Gastrocnemius medialis (tissue), 4 donors: Measurements from ENCODE around the gene TIGAR. TPM values are rescaled to one million over a fixed set of nuclear protein-coding genes. Genes with fewer than 3 reads are reported as not detected.

ENCODE experiments used
- ATAC-seq, 2 donors: fragments of 150-250 bp; one replicate each; pipeline ENCODE4 v1.9.1; 2016
- DNase-seq, 2 donors: peaks; one replicate each; pipeline ENCODE4 v3.0.0-alpha.2; 2019
- H3K27ac ChIP-seq, 4 donors: fragments of 200-600 bp; sonication (generic); 1 replicate in 1 of 4; 2 replicates in 3 of 4; pipeline ENCODE4 v1.5.1; 2016 to 2018; ENCODE audit warnings: mild to moderate bottlenecking in 2 of 4, moderate library complexity in 1 of 4
- H3K27me3 ChIP-seq, 3 donors: fragments of 200-600 bp; sonication (generic) in 2 of 3; 1 replicate in 1 of 3; 2 replicates in 2 of 3; pipeline versions ENCODE4 v1.5.1 to v1.6.0; 2016 to 2019; ENCODE audit warnings: mild to moderate bottlenecking in 1 of 3, moderate library complexity in 1 of 3
- H3K36me3 ChIP-seq, 2 donors: fragments of 200-600 bp; sonication (generic) in 1 of 2; one replicate each; pipeline ENCODE4 v1.5.1; 2017 to 2018
- H3K4me1 ChIP-seq, 2 donors: fragments of 200-600 bp; sonication (generic) in 1 of 2; one replicate each; pipeline ENCODE4 v1.5.1; 2016 to 2017; ENCODE audit warnings: mild to moderate bottlenecking in 2 of 2
- H3K4me3 ChIP-seq, 4 donors: fragments of 200-600 bp; sonication (generic) in 3 of 4; 1 replicate in 1 of 4; 2 replicates in 3 of 4; pipeline ENCODE4 v1.5.1; 2016 to 2019; ENCODE audit warnings: mild to moderate bottlenecking in 2 of 4
- H3K9me3 ChIP-seq, 3 donors: fragments of 200-600 bp; sonication (generic) in 2 of 3; 1 replicate in 1 of 3; 2 replicates in 2 of 3; pipeline ENCODE4 v1.5.1; 2016 to 2019
- POLR2A ChIP-seq, 2 donors: fragments of 450-650 bp; IDR thresholded peaks; one replicate each; pipeline ENCODE4 v1.6.1; 2017; ENCODE audit warnings: antibody characterized with exemption in 2 of 2, mild to moderate bottlenecking in 2 of 2, moderate library complexity in 2 of 2
- in situ Hi-C, 4 donors: fragments of 200-750 bp; cut with MboI; loops; one replicate each; pipeline versions ENCODE4 v1.15.0 to v1.8.0; 2017; ENCODE audit warnings: low sequenced_read_pairs in 4 of 4
- intact Hi-C: fragments of 100-400 bp; cut with DNase I; formaldehyde crosslinking; loops from one replicate; pipeline ENCODE4 v1.15.1; 2023; ENCODE audit warnings: low total_unique reads
- total RNA-seq, 4 donors: library from RNA; depleted of rRNA; stranded (reverse); fragments of >200 nt; gene quantifications; one replicate each; pipeline versions ENCODE4 v1.1.0 to v1.2.3, GENCODE V29; 2016
- TF ChIP-seq, protein P1 (sequence below), 5 experiments: fragments of 450-650 bp in 3 of 5; fragments of 200-600 bp in 2 of 5; sonication (generic) in 2 of 5; IDR thresholded peaks in 4 of 5; conservative IDR thresholded peaks in 1 of 5; 1 replicate in 4 of 5; 2 replicates in 1 of 5; pipeline ENCODE4 v1.5.1; 2016 to 2019; ENCODE audit warnings: antibody characterized with exemption in 5 of 5, mild to moderate bottlenecking in 3 of 5, moderate library complexity in 3 of 5

TIGAR gene
- total RNA-seq, 4 donors from 2014 or later: 4.4 to 8.3 (median 6.7) TPM

DNA sequence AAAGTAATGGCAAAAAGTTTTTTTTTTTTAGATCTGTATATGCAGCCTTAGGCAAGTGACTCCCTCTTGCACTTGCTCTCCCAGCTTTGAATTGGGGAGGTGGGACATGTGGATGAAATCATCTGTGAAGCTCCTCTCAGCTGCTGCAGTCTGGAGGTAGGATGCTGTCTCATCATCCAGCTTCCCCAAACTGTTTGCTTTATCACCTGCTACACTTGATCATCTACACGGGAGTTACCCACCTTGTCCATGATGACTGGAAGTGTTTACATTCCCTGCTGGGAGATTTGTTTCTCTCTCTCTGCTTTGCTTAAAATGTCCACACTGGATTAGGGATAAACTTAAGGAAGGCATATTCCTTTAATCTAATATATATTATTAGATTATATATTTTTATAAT lies 67.0 kb downstream of the TIGAR start:
- intact Hi-C loops (no loop called here), in situ Hi-C loops (no loop called here)
- ATAC-seq: no peak

DNA sequence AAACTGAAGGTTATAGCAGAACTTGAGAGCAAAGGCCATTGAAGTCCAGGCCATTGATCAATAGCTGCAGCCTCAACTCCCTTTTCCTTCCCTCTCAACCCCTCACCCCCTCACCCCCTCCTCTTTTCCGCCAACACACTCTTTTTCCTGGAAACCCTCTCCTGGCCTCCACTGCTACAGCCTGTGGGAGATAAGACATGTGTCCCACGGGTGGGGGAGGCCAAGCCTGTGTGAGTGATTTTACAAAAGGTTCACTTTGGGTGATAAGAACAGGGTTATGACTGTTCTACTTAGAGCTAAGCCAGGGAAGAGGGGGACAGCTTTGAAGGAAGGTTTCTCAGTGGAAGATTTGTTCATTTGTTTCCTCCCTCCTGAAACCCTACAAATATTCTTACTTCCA lies 67.6 kb downstream of the TIGAR start:
- intact Hi-C loops: no loop called here
- no peak for ATAC-seq
- TF ChIP-seq, protein P1, sequence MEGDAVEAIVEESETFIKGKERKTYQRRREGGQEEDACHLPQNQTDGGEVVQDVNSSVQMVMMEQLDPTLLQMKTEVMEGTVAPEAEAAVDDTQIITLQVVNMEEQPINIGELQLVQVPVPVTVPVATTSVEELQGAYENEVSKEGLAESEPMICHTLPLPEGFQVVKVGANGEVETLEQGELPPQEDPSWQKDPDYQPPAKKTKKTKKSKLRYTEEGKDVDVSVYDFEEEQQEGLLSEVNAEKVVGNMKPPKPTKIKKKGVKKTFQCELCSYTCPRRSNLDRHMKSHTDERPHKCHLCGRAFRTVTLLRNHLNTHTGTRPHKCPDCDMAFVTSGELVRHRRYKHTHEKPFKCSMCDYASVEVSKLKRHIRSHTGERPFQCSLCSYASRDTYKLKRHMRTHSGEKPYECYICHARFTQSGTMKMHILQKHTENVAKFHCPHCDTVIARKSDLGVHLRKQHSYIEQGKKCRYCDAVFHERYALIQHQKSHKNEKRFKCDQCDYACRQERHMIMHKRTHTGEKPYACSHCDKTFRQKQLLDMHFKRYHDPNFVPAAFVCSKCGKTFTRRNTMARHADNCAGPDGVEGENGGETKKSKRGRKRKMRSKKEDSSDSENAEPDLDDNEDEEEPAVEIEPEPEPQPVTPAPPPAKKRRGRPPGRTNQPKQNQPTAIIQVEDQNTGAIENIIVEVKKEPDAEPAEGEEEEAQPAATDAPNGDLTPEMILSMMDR (IDR thresholded peaks at IDR 0.05 in 4 of 5, conservative IDR thresholded peaks at IDR 0.05 in 1 of 5): no peak
- TF ChIP-seq POLR2A (IDR thresholded peaks at IDR 0.05): no peak

More for the DNA sequence above, 67.0 kb downstream of the TIGAR start:
- Histone ChIP-seq H3K27me3 (no peaks in the 10 kb centered on the region), H3K36me3 (no peaks in the 10 kb centered on the region), H3K27ac (no peak overlapping the region), H3K4me1 (no peaks in the 10 kb centered on the region), H3K9me3 (no peaks in the 10 kb centered on the region), H3K4me3 (no peak overlapping the region)
- TF ChIP-seq, protein P1 (IDR thresholded peaks at IDR 0.05 in 4 of 5, conservative IDR thresholded peaks at IDR 0.05 in 1 of 5): no peak
- no peak for TF ChIP-seq POLR2A (IDR thresholded peaks at IDR 0.05)
- DNase-seq: no peak

DNA sequence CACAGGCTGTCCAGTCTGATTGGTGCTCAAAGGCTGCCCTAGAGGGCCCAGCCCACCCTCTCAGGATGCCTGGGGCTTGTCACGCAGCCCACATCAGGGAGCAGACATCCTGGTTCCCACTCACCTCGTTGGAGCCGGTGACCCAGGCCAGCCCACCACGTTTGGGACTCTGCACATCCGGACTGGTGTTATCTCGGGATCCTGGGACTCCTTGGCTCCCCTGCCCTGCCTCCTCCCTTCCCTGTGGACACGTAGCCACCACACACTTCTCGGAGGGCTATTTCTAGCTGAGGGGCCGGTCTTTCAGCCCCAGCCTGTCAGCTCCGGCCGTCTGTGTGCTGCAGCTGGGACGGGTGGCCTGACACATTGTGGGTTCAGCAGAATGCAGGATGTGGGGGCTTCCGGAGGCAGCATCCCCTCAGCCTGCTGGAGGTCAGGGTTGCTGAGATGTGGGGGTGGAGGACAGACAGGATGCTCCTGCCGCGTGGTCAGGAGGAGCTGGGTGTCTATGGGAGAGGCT lies 71.3 kb downstream of the TIGAR start:
- H3K36me3 ChIP-seq: no peaks in the 10 kb centered on the region
- H3K9me3 ChIP-seq: no peaks in the 10 kb centered on the region
- no peaks in the 10 kb centered on the region for H3K4me1 ChIP-seq
- no peaks in the 10 kb centered on the region for H3K27me3 ChIP-seq
- no peak overlapping the region for H3K27ac ChIP-seq
- no peak overlapping the region for H3K4me3 ChIP-seq
- DNase-seq (no peak), ATAC-seq (no peak)
- intact Hi-C loops: no loop called here
- in situ Hi-C loops: no loop called here
- TF ChIP-seq, protein P1 (IDR thresholded peaks at IDR 0.05 in 4 of 5, conservative IDR thresholded peaks at IDR 0.05 in 1 of 5): no peak
- TF ChIP-seq POLR2A (IDR thresholded peaks at IDR 0.05): no peak

More for the DNA sequence above, 67.6 kb downstream of the TIGAR start:
- Histone ChIP-seq H3K27me3 (no peaks in the 10 kb centered on the region), H3K4me1 (no peaks in the 10 kb centered on the region), H3K36me3 (no peaks in the 10 kb centered on the region), H3K4me3 (no peak overlapping the region), H3K27ac (no peak overlapping the region), H3K9me3 (no peaks in the 10 kb centered on the region)
- DNase-seq: no peak
- in situ Hi-C loops: no loop called here

DNA sequence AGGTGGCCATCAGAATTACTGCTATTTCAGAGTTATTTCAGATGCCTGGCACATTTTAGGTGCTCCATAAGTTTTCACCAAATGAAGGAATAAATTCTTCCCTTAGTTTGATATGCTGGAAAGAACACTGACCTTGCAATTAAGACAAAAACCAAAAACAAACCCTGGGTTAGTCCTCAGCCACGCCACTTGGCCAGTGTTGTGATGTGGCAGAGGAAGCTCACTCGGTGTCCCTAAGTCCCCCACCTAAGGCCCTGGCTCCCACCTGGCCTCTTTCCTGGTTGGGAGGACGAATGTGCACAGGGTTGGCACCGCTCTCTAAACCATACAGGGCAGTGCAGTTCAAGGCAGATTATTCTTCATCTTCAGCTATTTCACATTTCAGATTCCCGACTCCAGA lies 72.2 kb downstream of the TIGAR start:
- Histone ChIP-seq H3K27ac (no peak overlapping the region), H3K36me3 (no peaks in the 10 kb centered on the region), H3K27me3 (no peaks in the 10 kb centered on the region), H3K4me3 (no peak overlapping the region), H3K4me1 (no peaks in the 10 kb centered on the region), H3K9me3 (no peaks in the 10 kb centered on the region)
- no peak for ATAC-seq
- in situ Hi-C loops (no loop called here), intact Hi-C loops (no loop called here)
- TF ChIP-seq, protein P1 (IDR thresholded peaks at IDR 0.05 in 4 of 5, conservative IDR thresholded peaks at IDR 0.05 in 1 of 5): no peak
- TF ChIP-seq POLR2A (IDR thresholded peaks at IDR 0.05): no peak
- no peak for DNase-seq

DNA sequence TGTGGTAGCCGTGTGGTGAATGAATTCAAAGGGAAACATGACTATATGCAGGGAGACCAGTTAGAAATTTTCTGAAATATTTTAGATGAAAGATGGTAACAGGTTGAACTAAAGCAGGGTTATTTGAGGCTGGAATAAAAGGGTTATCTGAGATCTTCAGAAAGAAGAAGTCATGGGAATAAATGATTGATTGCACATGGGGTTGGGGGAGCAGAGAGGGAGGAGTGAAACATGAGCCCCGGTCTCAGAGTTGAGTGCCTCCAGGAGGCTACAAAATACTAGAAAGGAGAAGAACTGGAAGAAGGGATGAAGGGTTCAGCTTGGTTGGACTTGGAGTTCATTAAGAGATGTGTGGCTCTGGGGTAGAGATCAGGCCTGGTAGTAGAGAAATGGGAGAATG lies 74.8 kb downstream of the TIGAR start:
- H3K36me3 ChIP-seq: no peaks in the 10 kb centered on the region
- no peak for TF ChIP-seq POLR2A (IDR thresholded peaks at IDR 0.05)
- TF ChIP-seq, protein P1 (IDR thresholded peaks at IDR 0.05 in 4 of 5, conservative IDR thresholded peaks at IDR 0.05 in 1 of 5): no peak
- intact Hi-C loops: no loop called here
- no peak for DNase-seq
- ATAC-seq: no peak
- no peaks in the 10 kb centered on the region for H3K9me3 ChIP-seq
- H3K27me3 ChIP-seq: no peaks in the 10 kb centered on the region
- no peak overlapping the region for H3K4me3 ChIP-seq
- in situ Hi-C loops: no loop called here
- H3K4me1 ChIP-seq: no peaks in the 10 kb centered on the region
- H3K27ac ChIP-seq: no peak overlapping the region
